T follicular helper cell (primary cell): Measurements from ENCODE around the gene PMM2.

Experiments
- DNase-seq: peaks from one replicate; pipeline ENCODE4 v3.0.0-alpha.2; 2020; ENCODE audit warnings: low read depth

The PMM2 gene

GRCh38 chr16:8851761-8852403 lies 54.2 kb downstream of the PMM2 start:
- no peak for DNase-seq

GRCh38 chr16:8852534-8852933 lies 54.9 kb downstream of the PMM2 start:
- no peak for DNase-seq

- DNase-seq = no peak
These were observed 55.5 kb downstream of the PMM2 start for GRCh38 chr16:8853150-8853549.

- DNase-seq = no peak
These were observed 56.0 kb downstream of the PMM2 start for GRCh38 chr16:8853611-8854010.

GRCh38 chr16:8854298-8854948 lies 56.8 kb downstream of the PMM2 start:
- no peak for DNase-seq

- DNase-seq = no peak
These were observed 57.6 kb downstream of the PMM2 start for GRCh38 chr16:8855051-8855786.

- DNase-seq = no peak
These were observed 58.3 kb downstream of the PMM2 start for GRCh38 chr16:8855972-8856371.

- DNase-seq = no peak
These were observed 61.6 kb downstream of the PMM2 start for GRCh38 chr16:8858994-8859912.

- DNase-seq = no peak
These were observed 62.6 kb downstream of the PMM2 start for GRCh38 chr16:8859913-8860881.

GRCh38 chr16:8861563-8862308 lies 64.1 kb downstream of the PMM2 start:
- DNase-seq = no peak

GRCh38 chr16:8862309-8863130 lies 64.9 kb downstream of the PMM2 start:
- no peak for DNase-seq

GRCh38 chr16:8863594-8864424 lies 66.2 kb downstream of the PMM2 start:
- no peak for DNase-seq

GRCh38 chr16:8864480-8865110 lies 67.0 kb downstream of the PMM2 start:
- DNase-seq = no peak

- DNase-seq = no peak
These were observed 67.7 kb downstream of the PMM2 start for GRCh38 chr16:8865145-8865882.

GRCh38 chr16:8866118-8866883 lies 68.7 kb downstream of the PMM2 start:
- no peak for DNase-seq

- no peak for DNase-seq
These were observed 69.2 kb downstream of the PMM2 start for GRCh38 chr16:8866884-8867215.
